SK-N-SH (cell line): ENCODE data around the gene SPOCK3. TPM values are rescaled to one million over a fixed set of nuclear protein-coding genes. Genes with fewer than 3 reads are reported as not detected.
A peak's percentile ranks its signal among the peaks of the same experiment; 100 is the strongest.

Experiments used
- CTCF ChIA-PET: fragments of 300-600, 350-600 bp; formaldehyde crosslinking; extraction: SDS; loops from one replicate; lab custom pipeline; 2021; lab: Yijun Ruan, JAX
- POLR2A ChIA-PET: fragments of 350-600 bp; sonication (Branson Sonifier 250); formaldehyde crosslinking; extraction: SDS; loops from one replicate; lab custom pipeline; 2020; ENCODE audit warnings: antibody characterized with exemption, inconsistent platforms; lab: Yijun Ruan, JAX
- DNase-seq: peaks from one replicate; pipeline ENCODE4 v3.0.0; 2012
- H2AFZ ChIP-seq: fragments of 200-600 bp; sonication (generic); 2 replicates; pipeline ENCODE4 v1.8.1; 2016; ENCODE audit warnings: antibody characterized with exemption, mild to moderate bottlenecking, low read depth
- H3F3A ChIP-seq: fragments of 200-600 bp; sonication (generic); replicated peaks from 2 replicates; pipeline ENCODE3; 2016; ENCODE audit warnings: antibody characterized with exemption, mild to moderate bottlenecking; ENCODE audit not compliant: insufficient read depth
- H3K27ac ChIP-seq, 2 experiments: fragments of 200-500 bp in 1 of 2; fragments of 200-600 bp in 1 of 2; sonication (Bioruptor generic) in 1 of 2; sonication (generic), shearing (Covaris generic) in 1 of 2; 2 replicates each; pipeline versions ENCODE4 v1.5.1 to v1.6.1; 2014 to 2016; ENCODE audit warnings: low read depth in 2 of 2, inconsistent platforms in 1 of 2, low read length in 1 of 2, mild to moderate bottlenecking in 1 of 2, mixed read lengths in 1 of 2
- H3K27me3 ChIP-seq: fragments of 200-600 bp; sonication (generic), shearing (Covaris generic); 2 replicates; pipeline ENCODE4 v1.6.1; 2016; ENCODE audit warnings: mixed run types; ENCODE audit not compliant: insufficient read depth
- H3K36me3 ChIP-seq, 2 experiments: fragments of 200-500 bp in 1 of 2; fragments of 200-600 bp in 1 of 2; sonication (Bioruptor generic) in 1 of 2; sonication (generic) in 1 of 2; replicated peaks in 1 of 2; 2 replicates each; pipeline versions ENCODE3 to v1.5.1; 2014 to 2016; ENCODE audit warnings: low read length in 1 of 2, mild to moderate bottlenecking in 1 of 2; ENCODE audit not compliant: insufficient read depth in 2 of 2, control insufficient read depth in 1 of 2
- H3K4me1 ChIP-seq, 2 experiments: fragments of 200-500 bp in 1 of 2; fragments of 200-600 bp in 1 of 2; sonication (Bioruptor generic) in 1 of 2; sonication (generic), shearing (Covaris generic) in 1 of 2; 2 replicates each; pipeline versions ENCODE4 v1.5.1 to v1.6.1; 2014 to 2016; ENCODE audit warnings: low read depth in 1 of 2, low read length in 1 of 2, mixed run types in 1 of 2; ENCODE audit not compliant: insufficient read depth in 2 of 2, control insufficient read depth in 1 of 2
- H3K4me2 ChIP-seq: fragments of 200-600 bp; sonication (generic), shearing (Covaris generic); 2 replicates; pipeline ENCODE4 v1.6.1; 2017; ENCODE audit warnings: mixed run types
- H3K4me3 ChIP-seq, 2 experiments: fragments of 200-500 bp in 1 of 2; fragments of 200-600 bp in 1 of 2; sonication (Bioruptor generic) in 1 of 2; sonication (generic), shearing (Covaris generic) in 1 of 2; 2 replicates each; pipeline versions ENCODE4 v1.5.1 to v1.8.1; 2014 to 2016; ENCODE audit warnings: low read depth in 2 of 2, inconsistent platforms in 1 of 2, low read length in 1 of 2, mild to moderate bottlenecking in 1 of 2, mixed read lengths in 1 of 2, moderate library complexity in 1 of 2
- H3K79me2 ChIP-seq: fragments of 200-600 bp; sonication (generic); 2 replicates; pipeline ENCODE4 v1.8.1; 2017; ENCODE audit warnings: mild to moderate bottlenecking; ENCODE audit not compliant: insufficient read depth
- H3K9ac ChIP-seq: fragments of 200-600 bp; sonication (generic); 2 replicates; pipeline ENCODE4 v1.6.1; 2017; ENCODE audit warnings: mixed run types
- H3K9me2 ChIP-seq: fragments of 200-600 bp; sonication (generic); 2 replicates; pipeline ENCODE4 v1.6.1; 2017; ENCODE audit warnings: mixed run types
- H3K9me3 ChIP-seq: fragments of 200-600 bp; sonication (generic); 2 replicates; pipeline ENCODE4 v1.6.1; 2017; ENCODE audit warnings: mixed run types, mild to moderate bottlenecking, moderate library complexity
- H4K20me1 ChIP-seq: fragments of 200-600 bp; sonication (generic); 2 replicates; pipeline ENCODE4 v1.6.1; 2017; ENCODE audit warnings: mild to moderate bottlenecking, mixed run types; ENCODE audit not compliant: insufficient read depth
- CHD2 ChIP-seq: fragments of 150-350 bp; IDR thresholded peaks from 2 replicates; pipeline ENCODE4 v1.6.1; 2018; ENCODE audit warnings: low read length; ENCODE audit not compliant: partially characterized antibody
- FOXM1 ChIP-seq: IDR thresholded peaks from 2 replicates; pipeline ENCODE4 v1.4.0; 2012; ENCODE audit warnings: low read depth, mild to moderate bottlenecking
- GABPA ChIP-seq: IDR thresholded peaks from 2 replicates; pipeline ENCODE4 v1.4.0; 2012; ENCODE audit warnings: low read depth, mild to moderate bottlenecking
- MXI1 ChIP-seq: IDR thresholded peaks from 2 replicates; pipeline ENCODE4 v1.6.1; 2012; ENCODE audit warnings: mild to moderate bottlenecking, low read depth, low read length, improper control_type of control experiment
- NFIC ChIP-seq: IDR thresholded peaks from 2 replicates; pipeline ENCODE4 v1.4.0; 2012; ENCODE audit warnings: borderline replicate concordance
- NRF1 ChIP-seq: IDR thresholded peaks from 2 replicates; pipeline ENCODE4 v1.6.1; 2012; ENCODE audit warnings: low read depth, mild to moderate bottlenecking, low read length
- POLR2AphosphoS5 ChIP-seq: IDR thresholded peaks from 2 replicates; pipeline ENCODE4 v1.6.1; 2012; ENCODE audit warnings: low read depth, low read length
- RAD21 ChIP-seq: IDR thresholded peaks from 2 replicates; pipeline ENCODE4 v1.6.1; 2012; ENCODE audit warnings: mild to moderate bottlenecking, low read length
- RCOR1 ChIP-seq: fragments of 150-350 bp; IDR thresholded peaks from 2 replicates; pipeline ENCODE4 v1.6.1; 2017; ENCODE audit warnings: antibody characterized with exemption, low read length
- RFX5 ChIP-seq: IDR thresholded peaks from 2 replicates; pipeline ENCODE4 v1.6.1; 2012; ENCODE audit warnings: mild to moderate bottlenecking, improper control_type of control experiment, low read length
- RXRA ChIP-seq: IDR thresholded peaks from 2 replicates; pipeline ENCODE4 v1.4.0; 2012; ENCODE audit warnings: low read depth, mild to moderate bottlenecking, borderline replicate concordance
- TAF1 ChIP-seq: IDR thresholded peaks from 2 replicates; pipeline ENCODE4 v1.6.1; 2012; ENCODE audit warnings: low read depth, mild to moderate bottlenecking, low read length, moderate library complexity, borderline replicate concordance
- TCF12 ChIP-seq: IDR thresholded peaks from 2 replicates; pipeline ENCODE4 v1.4.0; 2012
- TEAD4 ChIP-seq: IDR thresholded peaks from 2 replicates; pipeline ENCODE4 v1.4.0; 2012; ENCODE audit warnings: mild to moderate bottlenecking, borderline replicate concordance; ENCODE audit not compliant: insufficient read depth
- USF1 ChIP-seq: IDR thresholded peaks from 2 replicates; pipeline ENCODE4 v1.4.0; 2012; ENCODE audit warnings: low read depth, borderline replicate concordance
- USF2 ChIP-seq: fragments of 150-350 bp; IDR thresholded peaks from 2 replicates; pipeline ENCODE4 v1.6.1; 2017; ENCODE audit warnings: antibody characterized with exemption, low read length, low read depth, borderline replicate concordance
- WGBS: methylation state at CpG from one replicate; pipeline ENCODE4 v1.1.6; 2017; ENCODE audit warnings: low lambda C conversion rate; 5-methylcytosine and 5-hydroxymethylcytosine counted together
- polyA plus RNA-seq, 3 experiments: library from polyadenylated mRNA; depleted of rRNA; stranded (reverse); fragments of >200 nt; gene quantifications; 2 replicates each; pipeline ENCODE4 v1.2.3, GENCODE V29; 2012
- TF ChIP-seq, protein P1 (sequence below): IDR thresholded peaks from 2 replicates; pipeline ENCODE4 v1.6.1; 2012; ENCODE audit warnings: mild to moderate bottlenecking, low read depth, low read length, moderate library complexity
- TF ChIP-seq, protein P2 (sequence below): IDR thresholded peaks from 2 replicates; pipeline ENCODE4; 2012

SPOCK3 gene
- polyA plus RNA-seq (2012; rRNA removed) = not detected in 2 replicates
- polyA plus RNA-seq (2012; cell fraction: cytosol; rRNA removed) = not detected in 2 replicates
- polyA plus RNA-seq (2012; cell fraction: nucleus; rRNA removed) = not detected in 2 replicates

- H3K9me2 ChIP-seq = no peaks in the 10 kb centered on the region
- H3F3A ChIP-seq = no peaks in the 10 kb centered on the region
- peak; percentile 61 for DNase-seq
- no peak within 1 kb of the TSS for H3K27ac ChIP-seq
- peak within 1 kb of the TSS; percentile 74 for H2AFZ ChIP-seq
- H3K36me3 ChIP-seq = no peaks in the 10 kb centered on the region
- H3K9me3 ChIP-seq = no peaks in the 10 kb centered on the region
- no peaks in the 10 kb centered on the region for H4K20me1 ChIP-seq
- ChIA-PET POLR2A (no interaction called here), CTCF (no interaction called here)
- no peaks in the 10 kb centered on the region for H3K79me2 ChIP-seq
- TF ChIP-seq USF1 (no peak), TEAD4 (no peak), POLR2AphosphoS5 (no peak), RCOR1 (no peak), GABPA (no peak), USF2 (no peak), RFX5 (no peak), RXRA (no peak), MXI1 (no peak), TCF12 (no peak), NRF1 (no peak), RAD21 (no peak), NFIC (no peak), CHD2 (no peak), TAF1 (no peak), FOXM1 (no peak)
- TF ChIP-seq, protein P1, sequence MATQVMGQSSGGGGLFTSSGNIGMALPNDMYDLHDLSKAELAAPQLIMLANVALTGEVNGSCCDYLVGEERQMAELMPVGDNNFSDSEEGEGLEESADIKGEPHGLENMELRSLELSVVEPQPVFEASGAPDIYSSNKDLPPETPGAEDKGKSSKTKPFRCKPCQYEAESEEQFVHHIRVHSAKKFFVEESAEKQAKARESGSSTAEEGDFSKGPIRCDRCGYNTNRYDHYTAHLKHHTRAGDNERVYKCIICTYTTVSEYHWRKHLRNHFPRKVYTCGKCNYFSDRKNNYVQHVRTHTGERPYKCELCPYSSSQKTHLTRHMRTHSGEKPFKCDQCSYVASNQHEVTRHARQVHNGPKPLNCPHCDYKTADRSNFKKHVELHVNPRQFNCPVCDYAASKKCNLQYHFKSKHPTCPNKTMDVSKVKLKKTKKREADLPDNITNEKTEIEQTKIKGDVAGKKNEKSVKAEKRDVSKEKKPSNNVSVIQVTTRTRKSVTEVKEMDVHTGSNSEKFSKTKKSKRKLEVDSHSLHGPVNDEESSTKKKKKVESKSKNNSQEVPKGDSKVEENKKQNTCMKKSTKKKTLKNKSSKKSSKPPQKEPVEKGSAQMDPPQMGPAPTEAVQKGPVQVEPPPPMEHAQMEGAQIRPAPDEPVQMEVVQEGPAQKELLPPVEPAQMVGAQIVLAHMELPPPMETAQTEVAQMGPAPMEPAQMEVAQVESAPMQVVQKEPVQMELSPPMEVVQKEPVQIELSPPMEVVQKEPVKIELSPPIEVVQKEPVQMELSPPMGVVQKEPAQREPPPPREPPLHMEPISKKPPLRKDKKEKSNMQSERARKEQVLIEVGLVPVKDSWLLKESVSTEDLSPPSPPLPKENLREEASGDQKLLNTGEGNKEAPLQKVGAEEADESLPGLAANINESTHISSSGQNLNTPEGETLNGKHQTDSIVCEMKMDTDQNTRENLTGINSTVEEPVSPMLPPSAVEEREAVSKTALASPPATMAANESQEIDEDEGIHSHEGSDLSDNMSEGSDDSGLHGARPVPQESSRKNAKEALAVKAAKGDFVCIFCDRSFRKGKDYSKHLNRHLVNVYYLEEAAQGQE = no peak
- TF ChIP-seq, protein P2, sequence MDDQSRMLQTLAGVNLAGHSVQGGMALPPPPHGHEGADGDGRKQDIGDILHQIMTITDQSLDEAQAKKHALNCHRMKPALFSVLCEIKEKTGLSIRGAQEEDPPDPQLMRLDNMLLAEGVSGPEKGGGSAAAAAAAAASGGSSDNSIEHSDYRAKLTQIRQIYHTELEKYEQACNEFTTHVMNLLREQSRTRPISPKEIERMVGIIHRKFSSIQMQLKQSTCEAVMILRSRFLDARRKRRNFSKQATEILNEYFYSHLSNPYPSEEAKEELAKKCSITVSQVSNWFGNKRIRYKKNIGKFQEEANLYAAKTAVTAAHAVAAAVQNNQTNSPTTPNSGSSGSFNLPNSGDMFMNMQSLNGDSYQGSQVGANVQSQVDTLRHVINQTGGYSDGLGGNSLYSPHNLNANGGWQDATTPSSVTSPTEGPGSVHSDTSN = no peak
- WGBS = 4% methylated on average over 29 of the region's 32 CpGs
- no peak within 1 kb of the TSS for H3K9ac ChIP-seq
- peak within 1 kb of the TSS; percentile 40 to 65 for H3K4me3 ChIP-seq
- H3K27me3 ChIP-seq = peaks cover 25% of the 10 kb centered on the region
- peak within 1 kb of the TSS; percentile 89 for H3K4me2 ChIP-seq
- H3K4me1 ChIP-seq = peaks cover 0 to 11% of the 10 kb centered on the region in 2 experiments; a peak in 1 of 4 replicates
Observed at GRCh38 chr4:167234316-167234881, at the start of gene SPOCK3. Gene SPOCK3, minus strand, starts transcription at chr4:167234494.
